SK-N-SH treated with all-trans-retinoic acid at 6 μM for 48 hours (cell line): ENCODE results near the gene IL17RA.

Experiments used
- ATAC-seq: fragments of 200-7000 bp; cut with Tn5 transposase; 3 replicates; pipeline ENCODE4 v1.9.1; 2020; ENCODE audit warnings: mild to moderate bottlenecking, moderate library complexity
- ARNTL ChIP-seq: fragments of 450-650 bp; formaldehyde crosslinking; IDR thresholded peaks from 2 replicates; pipeline ENCODE4 v1.5.0; 2020; ENCODE audit warnings: low read depth, mild to moderate bottlenecking, moderate library complexity, borderline replicate concordance
- CREB5 ChIP-seq: fragments of 250-450 bp; sonication (Bioruptor Pico); IDR thresholded peaks from 2 replicates; pipeline ENCODE4 v1.5.1; 2020; ENCODE audit warnings: low read depth, mild to moderate bottlenecking, moderate library complexity
- CSDC2 ChIP-seq: fragments of 250-450 bp; sonication (Bioruptor Pico); IDR thresholded peaks from 2 replicates; pipeline ENCODE4 v1.5.0; 2020; ENCODE audit warnings: mild to moderate bottlenecking, moderate library complexity
- ESRRG ChIP-seq: fragments of 250-450 bp; sonication (Bioruptor Pico); IDR thresholded peaks from 2 replicates; pipeline ENCODE4 v1.6.1; 2021; ENCODE audit warnings: mild to moderate bottlenecking
- GLIS3 ChIP-seq: fragments of 250-450 bp; sonication (Bioruptor Pico); IDR thresholded peaks from 2 replicates; pipeline ENCODE4 v1.5.0; 2020; ENCODE audit warnings: mild to moderate bottlenecking, moderate library complexity
- ISL1 ChIP-seq: fragments of 250-450 bp; sonication (Bioruptor Pico); IDR thresholded peaks from 2 replicates; pipeline ENCODE4 v2.1.2; 2022; ENCODE audit warnings: mild to moderate bottlenecking, moderate library complexity
- OSR1 ChIP-seq: fragments of 250-450 bp; sonication (Bioruptor Pico); IDR thresholded peaks from 2 replicates; pipeline ENCODE4 v1.8.0; 2022; ENCODE audit warnings: moderate library complexity, mild to moderate bottlenecking, inconsistent platforms
- PATZ1 ChIP-seq: fragments of 250-450 bp; sonication (Bioruptor Pico); IDR thresholded peaks from 2 replicates; pipeline ENCODE4 v1.8.0; 2020; ENCODE audit warnings: mild to moderate bottlenecking, moderate library complexity, borderline replicate concordance
- PPARA ChIP-seq: fragments of 250-450 bp; sonication (Bioruptor Pico); IDR thresholded peaks from 2 replicates; pipeline ENCODE4 v1.5.0; 2020; ENCODE audit warnings: mild to moderate bottlenecking, borderline replicate concordance
- RARB ChIP-seq: fragments of 250-450 bp; sonication (Bioruptor Pico); IDR thresholded peaks from 2 replicates; pipeline ENCODE4 v1.8.0; 2021; ENCODE audit warnings: mild to moderate bottlenecking, moderate library complexity
- SNAI2 ChIP-seq: fragments of 250-450 bp; sonication (Bioruptor Pico); IDR thresholded peaks from 2 replicates; pipeline ENCODE4 v1.5.0; 2020; ENCODE audit warnings: mild to moderate bottlenecking, moderate library complexity
- TCF4 ChIP-seq: fragments of 250-450 bp; sonication (Bioruptor Pico); IDR thresholded peaks from 2 replicates; pipeline ENCODE4 v1.8.0; 2021; ENCODE audit warnings: mild to moderate bottlenecking, moderate library complexity, borderline replicate concordance
- TOX ChIP-seq: fragments of 250-450 bp; sonication (Bioruptor Pico); IDR thresholded peaks from 2 replicates; pipeline ENCODE4 v1.8.0; 2021; ENCODE audit warnings: mild to moderate bottlenecking, moderate library complexity, borderline replicate concordance
- TSHZ2 ChIP-seq: fragments of 250-450 bp; sonication (Bioruptor Pico); IDR thresholded peaks from 2 replicates; pipeline ENCODE4 v1.5.0; 2020; ENCODE audit warnings: mild to moderate bottlenecking, moderate library complexity
- ZC3H10 ChIP-seq: fragments of 250-450 bp; sonication (Bioruptor Pico); IDR thresholded peaks from 2 replicates; pipeline ENCODE4 v1.5.1; 2021; ENCODE audit warnings: mild to moderate bottlenecking, moderate library complexity
- ZFP3 ChIP-seq: fragments of 250-450 bp; sonication (Bioruptor Pico); IDR thresholded peaks from 2 replicates; pipeline ENCODE4 v1.5.0; 2020; ENCODE audit warnings: mild to moderate bottlenecking, moderate library complexity
- ZFP30 ChIP-seq: fragments of 450-650 bp; formaldehyde crosslinking; IDR thresholded peaks from 2 replicates; pipeline ENCODE4 v1.5.0; 2022; ENCODE audit warnings: mild to moderate bottlenecking, moderate library complexity
- ZNF565 ChIP-seq: fragments of 450-650 bp; formaldehyde crosslinking; conservative IDR thresholded peaks from 2 replicates; pipeline ENCODE4 v1.5.0; 2020; ENCODE audit warnings: low read depth, mild to moderate bottlenecking, moderate library complexity
- ZNF8 ChIP-seq: fragments of 450-650 bp; formaldehyde crosslinking; IDR thresholded peaks from 2 replicates; pipeline ENCODE4 v1.5.0; 2020; ENCODE audit warnings: mild to moderate bottlenecking, moderate library complexity
- TF ChIP-seq, protein P1 (sequence below): fragments of 250-450 bp; sonication (Bioruptor Pico); IDR thresholded peaks from 2 replicates; pipeline ENCODE4 v1.8.0; 2021; ENCODE audit warnings: low read depth, mild to moderate bottlenecking, moderate library complexity, borderline replicate concordance
- TF ChIP-seq, protein P2 (sequence below): fragments of 250-450 bp; sonication (Bioruptor Pico); IDR thresholded peaks from 2 replicates; pipeline ENCODE4 v1.5.1; 2021; ENCODE audit warnings: mild to moderate bottlenecking, moderate library complexity

IL17RA gene

GRCh38 chr22:17104336-17104935 lies 19.6 kb downstream of the IL17RA start (continued):
- no peak for TF ChIP-seq PATZ1 (CRISPR knock-in tag)
- TF ChIP-seq TOX (CRISPR knock-in tag) = no peak
- no peak for TF ChIP-seq ESRRG
- no peak for TF ChIP-seq PPARA (CRISPR knock-in tag)
- no peak for TF ChIP-seq ZC3H10 (CRISPR knock-in tag)

- ATAC-seq = no peak
- no peak for TF ChIP-seq OSR1 (CRISPR knock-in tag)
- no peak for TF ChIP-seq ZFP30 (CRISPR knock-in tag)
- TF ChIP-seq ISL1 (CRISPR knock-in tag) = no peak
- TF ChIP-seq SNAI2 (CRISPR knock-in tag) = no peak
- TF ChIP-seq, protein P1, sequence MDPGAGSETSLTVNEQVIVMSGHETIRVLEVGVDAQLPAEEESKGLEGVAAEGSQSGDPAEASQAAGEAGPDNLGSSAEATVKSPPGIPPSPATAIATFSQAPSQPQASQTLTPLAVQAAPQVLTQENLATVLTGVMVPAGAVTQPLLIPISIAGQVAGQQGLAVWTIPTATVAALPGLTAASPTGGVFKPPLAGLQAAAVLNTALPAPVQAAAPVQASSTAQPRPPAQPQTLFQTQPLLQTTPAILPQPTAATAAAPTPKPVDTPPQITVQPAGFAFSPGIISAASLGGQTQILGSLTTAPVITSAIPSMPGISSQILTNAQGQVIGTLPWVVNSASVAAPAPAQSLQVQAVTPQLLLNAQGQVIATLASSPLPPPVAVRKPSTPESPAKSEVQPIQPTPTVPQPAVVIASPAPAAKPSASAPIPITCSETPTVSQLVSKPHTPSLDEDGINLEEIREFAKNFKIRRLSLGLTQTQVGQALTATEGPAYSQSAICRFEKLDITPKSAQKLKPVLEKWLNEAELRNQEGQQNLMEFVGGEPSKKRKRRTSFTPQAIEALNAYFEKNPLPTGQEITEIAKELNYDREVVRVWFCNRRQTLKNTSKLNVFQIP = no peak
- TF ChIP-seq TOX (CRISPR knock-in tag) = no peak
- TF ChIP-seq ZNF8 (CRISPR knock-in tag) = no peak
- no peak for TF ChIP-seq CSDC2 (CRISPR knock-in tag)
- TF ChIP-seq, protein P2, sequence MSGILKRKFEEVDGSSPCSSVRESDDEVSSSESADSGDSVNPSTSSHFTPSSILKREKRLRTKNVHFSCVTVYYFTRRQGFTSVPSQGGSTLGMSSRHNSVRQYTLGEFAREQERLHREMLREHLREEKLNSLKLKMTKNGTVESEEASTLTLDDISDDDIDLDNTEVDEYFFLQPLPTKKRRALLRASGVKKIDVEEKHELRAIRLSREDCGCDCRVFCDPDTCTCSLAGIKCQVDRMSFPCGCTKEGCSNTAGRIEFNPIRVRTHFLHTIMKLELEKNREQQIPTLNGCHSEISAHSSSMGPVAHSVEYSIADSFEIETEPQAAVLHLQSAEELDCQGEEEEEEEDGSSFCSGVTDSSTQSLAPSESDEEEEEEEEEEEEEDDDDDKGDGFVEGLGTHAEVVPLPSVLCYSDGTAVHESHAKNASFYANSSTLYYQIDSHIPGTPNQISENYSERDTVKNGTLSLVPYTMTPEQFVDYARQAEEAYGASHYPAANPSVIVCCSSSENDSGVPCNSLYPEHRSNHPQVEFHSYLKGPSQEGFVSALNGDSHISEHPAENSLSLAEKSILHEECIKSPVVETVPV (CRISPR knock-in tag) = no peak
- TF ChIP-seq CREB5 (CRISPR knock-in tag) = no peak
- no peak for TF ChIP-seq GLIS3
- TF ChIP-seq PATZ1 (CRISPR knock-in tag) = no peak
- TF ChIP-seq TCF4 (CRISPR knock-in tag) = no peak
- no peak for TF ChIP-seq ZFP3 (CRISPR knock-in tag)
- TF ChIP-seq TSHZ2 (CRISPR knock-in tag) = no peak
- TF ChIP-seq ARNTL (CRISPR knock-in tag) = no peak
- TF ChIP-seq ZNF565 = no peak
- TF ChIP-seq RARB (CRISPR knock-in tag) = no peak
- TF ChIP-seq PPARA (CRISPR knock-in tag) = no peak
- TF ChIP-seq ZC3H10 (CRISPR knock-in tag) = no peak
- TF ChIP-seq, all 23 proteins: peak for 0
Measured at GRCh38 chr22:17105143-17106129, 20.6 kb downstream of the IL17RA start.
